GM04503 (cell line): ENCODE results near the gene TNNT1.
"Not testable (repeated sequence)": the region's sequence is repeated elsewhere in the genome, so short reads cannot be mapped to it uniquely, and the experiment has no call there.

Experiments
- DNase-seq: peaks from one replicate; pipeline ENCODE4 v3.0.0-alpha.2; 2012; ENCODE audit warnings: low read depth

The TNNT1 gene

GRCh38 chr19:55169136-55169535 is 20.1 kb upstream of the TNNT1 start:
- no peak for DNase-seq

DNA sequence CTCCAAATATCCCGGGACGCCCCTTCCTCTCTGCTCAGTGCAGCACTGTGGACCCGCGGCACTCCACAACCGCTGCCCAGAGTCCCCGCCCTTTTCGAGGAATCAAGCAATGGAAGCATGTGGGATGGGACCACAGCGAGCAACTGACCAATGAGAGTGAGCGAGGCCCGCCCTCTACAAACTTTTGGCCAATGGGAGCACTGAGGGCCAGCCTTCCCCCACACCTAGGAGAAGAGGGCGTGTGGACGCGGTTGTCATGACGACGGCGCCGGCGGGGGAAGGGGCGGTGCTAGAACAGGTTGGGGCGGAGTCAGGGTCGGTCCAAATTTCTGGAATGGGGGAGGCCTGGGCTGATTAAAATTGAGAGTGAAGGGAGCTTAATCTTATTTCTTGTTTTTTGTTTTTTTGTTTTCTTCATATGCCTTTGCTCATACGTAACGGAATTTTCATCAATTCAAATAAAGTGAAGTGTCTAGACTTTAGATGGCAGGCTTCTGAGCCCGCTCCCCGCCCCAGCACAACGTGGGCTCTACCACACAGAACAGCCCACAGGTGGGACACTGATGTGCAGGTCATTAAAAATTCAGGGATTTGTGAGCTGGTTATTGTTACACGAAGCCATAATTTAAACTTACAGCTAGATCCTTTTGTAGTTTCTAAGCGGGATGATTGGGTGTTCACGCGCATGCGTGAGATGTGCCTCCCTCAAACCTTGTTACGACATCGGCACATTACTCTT is 17.7 kb upstream of the TNNT1 start, which contains the start of gene DNAAF3:
Gene DNAAF3 (minus strand): TSS at position 84 of the 739 bp plus-strand sequence. CDS start 200 bp downstream, outside the sequence.
- peak; percentile 88 for DNase-seq

DNA sequence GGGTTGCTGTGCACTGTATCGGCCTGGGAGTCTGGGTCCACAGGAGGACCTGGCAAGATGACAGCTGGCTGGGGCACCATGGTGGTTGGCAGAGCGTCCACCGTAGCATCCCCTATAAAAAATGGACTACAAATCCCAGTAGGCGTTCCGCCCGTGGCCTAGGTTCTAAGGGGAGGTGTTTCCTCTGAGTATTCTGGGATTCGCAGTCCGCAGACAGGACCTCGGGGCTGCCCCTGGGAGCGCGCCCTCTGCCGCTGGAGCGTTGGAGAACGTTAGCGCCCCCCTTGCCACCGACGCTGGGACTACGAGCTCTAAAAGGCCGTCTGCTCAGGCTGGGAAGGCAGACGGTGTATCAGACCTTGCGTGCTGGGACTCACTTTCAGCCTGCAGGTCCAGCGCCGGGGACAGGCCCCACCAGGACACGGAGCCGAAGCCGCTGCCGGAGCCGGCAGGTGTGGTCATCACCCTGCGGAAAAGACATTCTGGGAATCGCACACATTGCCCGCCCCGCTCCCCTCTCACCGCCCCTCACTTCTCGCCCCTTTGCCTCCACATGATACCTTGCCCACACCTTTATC is 17.0 kb upstream of the TNNT1 start:
- no peak for DNase-seq

DNA sequence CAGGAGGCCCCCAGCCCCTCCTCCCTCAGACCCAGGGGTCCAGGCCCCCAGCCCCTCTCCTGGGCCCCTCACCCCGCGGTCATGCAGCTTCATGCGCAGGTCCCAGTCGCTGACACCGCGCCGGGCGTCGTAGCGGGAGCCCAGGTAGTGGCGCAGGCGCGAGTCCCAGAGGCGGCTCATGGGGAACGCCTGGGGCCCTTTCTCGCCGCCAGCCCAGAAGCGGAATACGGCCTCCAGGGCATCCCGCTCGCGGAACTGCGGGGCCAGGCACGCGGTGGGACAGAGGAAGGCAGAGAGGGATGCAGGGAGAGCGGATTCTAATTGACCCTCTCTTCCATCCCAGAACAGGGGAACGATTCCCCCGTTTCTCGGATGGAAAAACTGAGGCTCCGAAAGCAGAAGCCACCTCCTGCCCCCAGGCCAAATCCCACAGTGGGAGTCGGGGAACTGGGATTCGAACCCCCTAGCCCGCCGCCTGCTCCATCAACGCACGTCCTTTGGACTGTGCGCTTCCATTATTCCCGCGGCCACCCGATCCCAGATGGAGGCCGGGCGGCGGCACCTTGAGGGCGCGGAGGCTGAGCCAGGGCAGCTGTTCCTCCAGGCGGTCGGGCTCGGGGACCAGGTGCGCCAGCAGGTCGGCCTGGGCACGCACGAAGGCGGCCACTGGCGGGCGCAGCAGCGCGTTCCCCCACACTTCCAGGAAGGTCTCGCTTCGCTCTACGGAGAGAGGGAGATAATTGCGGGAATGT is 12.7 kb upstream of the TNNT1 start:
- no peak for DNase-seq

GRCh38 chr19:55160986-55161365 is 12.0 kb upstream of the TNNT1 start:
- DNase-seq: no peak

GRCh38 chr19:55160128-55160985 is 11.4 kb upstream of the TNNT1 start:
- no peak for DNase-seq

DNA sequence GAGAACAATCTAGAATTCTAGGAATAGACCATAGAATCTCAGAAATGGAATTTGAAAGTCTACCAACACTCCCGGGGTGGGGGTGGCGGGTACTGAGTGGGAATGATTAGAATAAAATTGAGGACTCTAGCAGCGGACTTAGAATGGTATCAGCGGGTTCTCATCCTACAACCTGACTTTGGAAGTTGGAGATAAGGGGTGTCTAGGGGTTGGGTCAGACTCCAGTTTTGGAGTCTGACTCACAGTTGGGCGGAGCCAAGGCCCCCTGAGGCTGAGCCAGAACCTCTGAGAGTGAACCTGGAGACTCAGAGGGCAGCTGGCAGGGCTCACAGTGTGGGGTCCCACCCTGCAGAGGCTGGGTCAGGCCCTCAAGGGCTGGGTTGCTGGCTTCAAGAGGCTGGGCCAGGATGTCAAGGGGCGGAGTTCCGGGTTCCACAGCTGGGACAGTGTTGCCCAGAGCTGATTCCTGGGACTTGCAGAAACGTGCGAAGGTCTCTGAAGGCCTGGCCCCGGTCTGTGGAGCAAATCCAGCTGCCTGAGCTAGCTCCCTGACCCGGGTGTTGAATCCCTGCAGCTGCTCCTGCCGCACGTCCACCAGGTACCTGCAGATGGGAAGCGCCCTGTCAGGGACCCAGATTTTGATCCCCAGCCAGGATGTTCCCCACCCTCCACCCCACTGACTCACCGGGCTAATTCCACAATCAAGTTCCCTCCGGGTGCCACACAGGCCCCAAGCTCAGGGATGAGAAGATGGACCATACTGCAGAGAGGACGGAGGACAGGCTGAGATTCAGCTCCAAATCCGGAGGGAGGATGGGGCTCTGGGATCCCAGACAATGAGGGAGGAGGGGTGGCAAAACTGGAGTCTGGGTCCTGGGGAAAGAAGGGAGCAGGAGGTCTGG is 10.1 kb upstream of the TNNT1 start:
- DNase-seq: no peak

- DNase-seq: no peak
Observed at GRCh38 chr19:55158423-55158822, 9.4 kb upstream of the TNNT1 start.

GRCh38 chr19:55157064-55157908 is 8.3 kb upstream of the TNNT1 start, which contains the start of gene TNNI3:
Gene TNNI3, minus strand, starts transcription at chr19:55157732. Its CDS starts 143 bp downstream, at chr19:55157589.
- DNase-seq: no peak

GRCh38 chr19:55156202-55157063 is 7.4 kb upstream of the TNNT1 start:
- no peak for DNase-seq

DNA sequence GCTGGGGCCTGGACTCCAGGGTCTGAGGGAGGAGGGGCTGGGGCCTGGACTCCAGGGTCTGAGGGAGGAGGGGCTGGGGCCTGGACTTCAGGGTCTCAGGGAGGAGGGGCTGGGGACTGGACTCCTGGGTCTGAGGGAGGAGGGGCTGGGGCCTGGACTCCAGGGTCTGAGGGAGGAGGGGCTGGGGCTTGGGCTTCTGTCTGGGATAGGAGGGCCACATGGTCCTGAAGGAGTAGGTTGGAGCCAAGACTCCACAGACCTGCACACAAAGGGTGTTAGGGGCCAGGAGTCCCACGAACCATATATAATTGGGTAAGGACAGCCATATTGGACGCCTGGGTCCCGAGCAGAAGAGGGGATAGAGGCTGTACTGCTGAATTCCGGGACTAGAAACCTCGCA is 6.8 kb upstream of the TNNT1 start:
- not testable (repeated sequence) for DNase-seq

DNA sequence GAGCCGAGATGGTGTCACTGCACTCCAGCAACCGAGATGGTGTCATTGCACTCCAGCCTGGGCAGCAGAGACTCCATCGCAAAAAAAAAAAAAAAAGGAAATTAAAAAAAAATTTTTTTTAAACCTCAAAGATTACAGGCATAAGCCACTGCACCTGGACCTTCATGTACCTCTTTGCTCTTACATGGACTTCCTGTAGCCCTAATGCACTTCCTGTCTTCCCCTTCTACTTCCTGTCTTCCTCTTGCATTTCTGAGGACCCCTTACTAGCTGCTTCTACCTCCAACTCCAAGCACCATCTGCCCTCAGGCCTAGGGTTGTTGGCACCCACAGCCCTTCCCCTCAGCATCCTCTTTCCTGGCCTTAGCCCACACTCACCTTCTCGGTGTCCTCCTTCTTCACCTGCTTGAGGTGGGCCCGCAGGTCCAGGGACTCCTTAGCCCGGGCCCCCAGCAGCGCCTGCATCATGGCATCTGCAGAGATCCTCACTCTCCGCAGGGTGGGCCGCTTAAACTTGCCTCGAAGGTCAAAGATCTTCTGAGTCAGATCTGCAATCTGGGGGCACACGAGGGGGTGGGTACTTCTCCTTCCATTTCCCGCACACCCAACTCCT is 4.8 kb upstream of the TNNT1 start:
- DNase-seq: no peak

DNA sequence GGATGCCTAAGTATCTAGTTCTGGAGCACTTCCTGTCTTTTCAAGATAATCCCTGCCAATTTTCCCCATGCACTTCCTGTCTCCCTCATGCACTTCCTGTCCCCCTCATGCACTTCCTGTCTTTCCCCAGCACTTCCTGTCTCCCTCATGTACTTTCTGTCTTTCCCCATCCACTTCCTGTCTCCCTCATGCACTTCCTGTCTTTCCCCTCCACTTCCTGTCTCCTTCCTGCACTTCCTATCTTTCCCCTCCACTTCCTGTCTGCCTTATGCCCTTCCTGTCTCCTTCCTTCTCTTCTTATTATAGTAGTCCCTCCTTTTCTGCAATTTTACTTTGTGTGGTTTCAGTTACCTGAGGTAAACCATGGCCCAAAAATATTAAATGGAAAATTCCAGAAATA is 3.0 kb upstream of the TNNT1 start:
- no peak for DNase-seq

- DNase-seq: no peak
Observed at GRCh38 chr19:55147545-55148251, 1.3 kb downstream of the TNNT1 start.

- no peak for DNase-seq
Observed at GRCh38 chr19:55146705-55147273, 2.2 kb downstream of the TNNT1 start.

- no peak for DNase-seq
Observed at GRCh38 chr19:55146078-55146704, 2.8 kb downstream of the TNNT1 start.

DNA sequence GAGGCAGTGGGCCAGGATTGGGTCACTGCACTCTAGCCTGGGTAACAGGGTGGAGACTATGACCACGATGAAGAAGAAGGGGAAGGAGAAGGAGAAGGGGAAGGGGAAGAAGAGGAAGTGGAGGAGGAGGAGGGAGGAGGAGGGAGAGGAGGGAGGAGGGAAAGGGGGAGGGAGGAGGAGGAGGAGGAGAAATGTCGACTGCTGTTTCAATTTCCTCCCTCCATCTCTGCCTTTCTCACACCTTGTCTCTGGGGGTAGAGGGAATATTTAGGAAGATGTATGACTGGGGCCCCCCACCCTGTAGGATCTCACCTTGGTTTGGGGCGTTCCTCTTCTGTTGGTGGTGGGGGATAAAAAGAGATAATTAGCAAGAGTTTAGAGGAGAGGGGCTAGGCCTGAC is 3.8 kb downstream of the TNNT1 start:
- DNase-seq: no peak
